Measurements from ENCODE around the gene MPZL2.

DNA sequence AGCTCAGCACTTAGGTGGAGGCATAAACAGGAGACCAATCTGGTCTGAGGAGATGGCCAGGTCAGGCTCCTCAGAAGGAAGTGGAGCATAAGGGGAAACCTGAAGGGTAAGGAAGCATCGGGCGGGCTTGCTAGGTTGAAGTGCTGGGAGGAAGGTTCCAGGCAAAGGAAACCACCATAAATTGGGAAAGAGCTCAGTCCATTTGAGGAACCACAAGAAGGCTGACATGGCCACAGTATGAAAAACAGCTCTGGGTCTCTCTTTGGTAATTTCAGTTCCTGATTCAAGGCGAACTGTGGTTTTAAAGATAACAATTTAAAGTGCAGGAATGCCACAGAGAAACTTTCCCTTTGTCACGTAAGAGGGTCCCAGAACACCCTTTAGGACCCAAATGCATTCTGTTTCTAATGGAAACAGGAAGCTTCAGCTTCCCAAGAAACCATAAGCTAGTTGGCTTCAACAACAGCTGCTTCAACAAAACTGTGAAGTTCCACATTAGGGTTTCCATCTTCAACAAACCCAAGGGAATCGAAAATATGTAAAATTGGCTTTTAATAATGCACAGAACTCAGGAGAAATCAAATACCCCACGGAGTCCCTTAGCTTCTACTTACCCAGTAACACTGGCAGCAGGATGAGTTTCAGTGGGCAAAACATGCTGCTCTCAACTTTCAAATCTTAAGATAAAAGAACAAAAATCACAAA, 49.7 kb downstream of the MPZL2 start:
- TF ChIP-seq POLR2A (IDR thresholded peaks at IDR 0.05) (no peak), EP300 (IDR thresholded peaks at IDR 0.05) (no peak), POLR2AphosphoS5 (IDR thresholded peaks at IDR 0.05) (no peak)
- TF ChIP-seq, protein P1, sequence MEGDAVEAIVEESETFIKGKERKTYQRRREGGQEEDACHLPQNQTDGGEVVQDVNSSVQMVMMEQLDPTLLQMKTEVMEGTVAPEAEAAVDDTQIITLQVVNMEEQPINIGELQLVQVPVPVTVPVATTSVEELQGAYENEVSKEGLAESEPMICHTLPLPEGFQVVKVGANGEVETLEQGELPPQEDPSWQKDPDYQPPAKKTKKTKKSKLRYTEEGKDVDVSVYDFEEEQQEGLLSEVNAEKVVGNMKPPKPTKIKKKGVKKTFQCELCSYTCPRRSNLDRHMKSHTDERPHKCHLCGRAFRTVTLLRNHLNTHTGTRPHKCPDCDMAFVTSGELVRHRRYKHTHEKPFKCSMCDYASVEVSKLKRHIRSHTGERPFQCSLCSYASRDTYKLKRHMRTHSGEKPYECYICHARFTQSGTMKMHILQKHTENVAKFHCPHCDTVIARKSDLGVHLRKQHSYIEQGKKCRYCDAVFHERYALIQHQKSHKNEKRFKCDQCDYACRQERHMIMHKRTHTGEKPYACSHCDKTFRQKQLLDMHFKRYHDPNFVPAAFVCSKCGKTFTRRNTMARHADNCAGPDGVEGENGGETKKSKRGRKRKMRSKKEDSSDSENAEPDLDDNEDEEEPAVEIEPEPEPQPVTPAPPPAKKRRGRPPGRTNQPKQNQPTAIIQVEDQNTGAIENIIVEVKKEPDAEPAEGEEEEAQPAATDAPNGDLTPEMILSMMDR (IDR thresholded peaks at IDR 0.05), result no peak
